K562 (cell line): Measurements from ENCODE around the gene ATP5MC3. TPM values are rescaled to one million over a fixed set of nuclear protein-coding genes. Genes with fewer than 3 reads are reported as not detected.
A peak's percentile ranks its signal among the peaks of the same experiment; 100 is the strongest.

Experiments used
- ADNP ChIP-seq: fragments of 200-800 bp; sonication (Bioruptor generic); IDR thresholded peaks from 2 replicates; pipeline ENCODE4 v1.6.1; 2016; ENCODE audit warnings: missing genetic modification characterization, missing compliant biosample characterization
- ARID1B ChIP-seq: fragments of 450-650 bp; IDR thresholded peaks from 2 replicates; pipeline ENCODE4 v1.6.1; 2016; ENCODE audit warnings: antibody characterized with exemption, mild to moderate bottlenecking, inconsistent platforms
- CBX5 ChIP-seq: IDR thresholded peaks from 2 replicates; pipeline ENCODE4 v1.6.1; 2014; ENCODE audit warnings: low read depth, borderline replicate concordance
- CHD4 ChIP-seq: fragments of 200-600 bp; sonication (generic); IDR thresholded peaks from 3 replicates; pipeline ENCODE4 v1.6.1; 2012; ENCODE audit warnings: low read depth, mild to moderate bottlenecking, mixed read lengths, low read length, inconsistent platforms; ENCODE audit not compliant: insufficient read depth, insufficient replicate concordance, poor library complexity, severe bottlenecking
- DACH1 ChIP-seq: fragments of 450-650 bp; IDR thresholded peaks from 2 replicates; pipeline ENCODE4 v1.6.1; 2018; ENCODE audit not compliant: partially characterized antibody
- DPF2 ChIP-seq: fragments of 450-650 bp; IDR thresholded peaks from 2 replicates; pipeline ENCODE4 v1.6.1; 2016
- EP400 ChIP-seq: fragments of 450-650 bp; IDR thresholded peaks from 2 replicates; pipeline ENCODE4 v1.6.1; 2017; ENCODE audit warnings: antibody characterized with exemption, mild to moderate bottlenecking, moderate library complexity
- FIP1L1 ChIP-seq: fragments of 200-400 bp; formaldehyde crosslinking; IDR thresholded peaks from 2 replicates; pipeline ENCODE4 v1.6.1; 2018; ENCODE audit warnings: mild to moderate bottlenecking, low read depth, low read length; ENCODE audit not compliant: poor library complexity, severe bottlenecking
- FUS ChIP-seq: fragments of 200-400 bp; formaldehyde crosslinking; optimal IDR thresholded peaks from 2 replicates; pipeline ENCODE3; 2017; ENCODE audit warnings: low read depth, low read length
- ILK ChIP-seq: fragments of 450-650 bp; IDR thresholded peaks from 2 replicates; pipeline ENCODE4 v1.6.1; 2016; ENCODE audit warnings: missing genetic modification characterization, low read depth, mild to moderate bottlenecking, missing compliant biosample characterization, moderate library complexity, borderline replicate concordance
- NCOR1 ChIP-seq: fragments of 450-650 bp; IDR thresholded peaks from 2 replicates; pipeline ENCODE4 v1.6.1; 2016; ENCODE audit warnings: mild to moderate bottlenecking, moderate library complexity
- NFATC3 ChIP-seq: fragments of 450-650 bp; IDR thresholded peaks from 2 replicates; pipeline ENCODE4 v1.6.1; 2017; ENCODE audit warnings: mild to moderate bottlenecking
- POLR2AphosphoS5 ChIP-seq: IDR thresholded peaks from 2 replicates; pipeline ENCODE4 v1.6.1; 2011; ENCODE audit warnings: mild to moderate bottlenecking, low read depth, low read length, moderate library complexity; ENCODE audit not compliant: control insufficient read depth, insufficient read depth
- SMARCA4 ChIP-seq: fragments of 450-650 bp; IDR thresholded peaks from 2 replicates; pipeline ENCODE4 v1.6.1; 2016
- TAL1 ChIP-seq: fragments of 450-650 bp; IDR thresholded peaks from 2 replicates; pipeline ENCODE4 v1.6.1; 2016; ENCODE audit warnings: mild to moderate bottlenecking
- ZKSCAN1 ChIP-seq: fragments of 150-350 bp; IDR thresholded peaks from 2 replicates; pipeline ENCODE4 v1.6.1; 2016; ENCODE audit warnings: low read depth, low read length
- ZNF764 ChIP-seq: fragments of 250-450 bp; sonication (Bioruptor Pico); IDR thresholded peaks from 2 replicates; pipeline ENCODE4 v1.4.0; 2020; ENCODE audit warnings: low read depth, mild to moderate bottlenecking, moderate library complexity
- polyA plus RNA-seq, 8 experiments: library from polyadenylated mRNA; depleted of rRNA in 4 of 8; stranded (reverse) in 5 of 8; unstranded in 3 of 8; fragments of >200 nt; fragmentation: Nextera tagmentation in 2 of 8; fragmentation: Illumina TruSeq in 1 of 8; extraction: Ambion mirVana in 2 of 8; extraction: Trizol in 1 of 8; gene quantifications; 2 replicates each; pipeline versions ENCODE4 v1.2.1 to v1.2.3, GENCODE V29; 2011 to 2014; ENCODE audit warnings: inconsistent platforms in 1 of 8, missing spikeins in 1 of 8
- total RNA-seq, 7 experiments: library from RNA; depleted of rRNA in 6 of 7; stranded (reverse); fragments of >200 nt in 6 of 7; fragmentation: Illumina TruSeq in 2 of 7; extraction: Trizol in 2 of 7; gene quantifications; 2 replicates each; pipeline versions ENCODE4 v1.2.1 to v1.2.3, GENCODE V29; 2011 to 2021; ENCODE audit warnings: low replicate concordance in 1 of 7
- TF ChIP-seq, protein P1 (sequence below): fragments of 200-800 bp; sonication (Bioruptor generic); IDR thresholded peaks from 2 replicates; pipeline ENCODE4 v1.6.1; 2017; ENCODE audit warnings: missing genetic modification characterization, missing compliant biosample characterization
- TF ChIP-seq, protein P2 (sequence below): fragments of 250-450 bp; sonication (Bioruptor Pico); IDR thresholded peaks from 2 replicates; pipeline ENCODE4 v1.4.0; 2020; ENCODE audit warnings: mild to moderate bottlenecking, moderate library complexity
- TF ChIP-seq, protein P3 (sequence below): fragments of 450-650 bp; IDR thresholded peaks from 2 replicates; pipeline ENCODE4 v1.6.1; 2018; ENCODE audit not compliant: partially characterized antibody
- TF ChIP-seq, protein P4 (sequence below): fragments of 450-650 bp; IDR thresholded peaks from 2 replicates; pipeline ENCODE4 v1.6.1; 2016; ENCODE audit warnings: mild to moderate bottlenecking

Gene ATP5MC3
- total and polyA plus RNA-seq, 9 of the 15 experiments (the other 6 are each of a cell fraction or from before 2014, with no cell fraction given), result 423 to 2,565 (median 1,012) TPM

DNA sequence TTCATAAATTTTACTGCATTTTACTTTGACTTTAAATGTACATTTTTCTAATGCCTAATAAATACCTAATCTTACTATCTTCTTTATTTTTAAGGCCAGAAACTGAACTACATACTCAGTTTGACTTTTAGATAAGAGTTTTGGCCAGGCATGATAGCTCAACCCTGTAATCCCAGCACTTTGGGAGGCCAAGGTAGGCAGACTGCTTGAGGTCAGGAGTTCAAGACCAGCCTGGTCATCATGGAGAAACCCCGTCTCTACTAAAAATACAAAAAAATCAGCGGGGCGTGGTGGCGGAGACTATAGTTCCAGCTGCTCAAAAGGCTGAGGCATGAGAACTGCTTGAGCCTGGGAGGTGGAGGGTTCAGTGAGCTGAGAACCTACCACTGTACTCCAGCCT is 22.6 kb downstream of the ATP5MC3 start (continued):
- TF ChIP-seq CHD4, result no peak
- TF ChIP-seq CBX5, result no peak
- TF ChIP-seq POLR2AphosphoS5, result peak; percentile 17; the same call in 1 of the 2 replicates
- TF ChIP-seq, protein P1, sequence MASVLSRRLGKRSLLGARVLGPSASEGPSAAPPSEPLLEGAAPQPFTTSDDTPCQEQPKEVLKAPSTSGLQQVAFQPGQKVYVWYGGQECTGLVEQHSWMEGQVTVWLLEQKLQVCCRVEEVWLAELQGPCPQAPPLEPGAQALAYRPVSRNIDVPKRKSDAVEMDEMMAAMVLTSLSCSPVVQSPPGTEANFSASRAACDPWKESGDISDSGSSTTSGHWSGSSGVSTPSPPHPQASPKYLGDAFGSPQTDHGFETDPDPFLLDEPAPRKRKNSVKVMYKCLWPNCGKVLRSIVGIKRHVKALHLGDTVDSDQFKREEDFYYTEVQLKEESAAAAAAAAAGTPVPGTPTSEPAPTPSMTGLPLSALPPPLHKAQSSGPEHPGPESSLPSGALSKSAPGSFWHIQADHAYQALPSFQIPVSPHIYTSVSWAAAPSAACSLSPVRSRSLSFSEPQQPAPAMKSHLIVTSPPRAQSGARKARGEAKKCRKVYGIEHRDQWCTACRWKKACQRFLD (CRISPR knock-in tag), result no peak
- peak; percentile 51 for TF ChIP-seq DACH1
- no peak for TF ChIP-seq NFATC3
- TF ChIP-seq NCOR1, result peak; percentile 59; the same call in 1 of the 2 replicates
- peak; percentile 25; the same call in 1 of the 2 replicates for TF ChIP-seq TAL1
- no peak for TF ChIP-seq FIP1L1
- TF ChIP-seq, protein P2, sequence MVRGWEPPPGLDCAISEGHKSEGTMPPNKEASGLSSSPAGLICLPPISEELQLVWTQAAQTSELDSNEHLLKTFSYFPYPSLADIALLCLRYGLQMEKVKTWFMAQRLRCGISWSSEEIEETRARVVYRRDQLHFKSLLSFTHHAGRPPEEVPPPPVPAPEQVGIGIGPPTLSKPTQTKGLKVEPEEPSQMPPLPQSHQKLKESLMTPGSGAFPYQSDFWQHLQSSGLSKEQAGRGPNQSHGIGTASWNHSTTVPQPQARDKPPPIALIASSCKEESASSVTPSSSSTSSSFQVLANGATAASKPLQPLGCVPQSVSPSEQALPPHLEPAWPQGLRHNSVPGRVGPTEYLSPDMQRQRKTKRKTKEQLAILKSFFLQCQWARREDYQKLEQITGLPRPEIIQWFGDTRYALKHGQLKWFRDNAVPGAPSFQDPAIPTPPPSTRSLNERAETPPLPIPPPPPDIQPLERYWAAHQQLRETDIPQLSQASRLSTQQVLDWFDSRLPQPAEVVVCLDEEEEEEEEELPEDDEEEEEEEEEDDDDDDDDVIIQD (CRISPR knock-in tag), result no peak
- TF ChIP-seq ADNP (tag), result peak; percentile 57; the same call in 1 of the 2 replicates
- TF ChIP-seq ILK (tag), result no peak
- peak; percentile 32; the same call in 1 of the 2 replicates for TF ChIP-seq EP400
- TF ChIP-seq ZKSCAN1, result no peak
- TF ChIP-seq DPF2, result peak; percentile 47; the same call in 1 of the 2 replicates
- TF ChIP-seq ZNF764 (CRISPR knock-in tag), result no peak
- peak; percentile 60; the same call in 1 of the 2 replicates for TF ChIP-seq ARID1B
- TF ChIP-seq, protein P3, sequence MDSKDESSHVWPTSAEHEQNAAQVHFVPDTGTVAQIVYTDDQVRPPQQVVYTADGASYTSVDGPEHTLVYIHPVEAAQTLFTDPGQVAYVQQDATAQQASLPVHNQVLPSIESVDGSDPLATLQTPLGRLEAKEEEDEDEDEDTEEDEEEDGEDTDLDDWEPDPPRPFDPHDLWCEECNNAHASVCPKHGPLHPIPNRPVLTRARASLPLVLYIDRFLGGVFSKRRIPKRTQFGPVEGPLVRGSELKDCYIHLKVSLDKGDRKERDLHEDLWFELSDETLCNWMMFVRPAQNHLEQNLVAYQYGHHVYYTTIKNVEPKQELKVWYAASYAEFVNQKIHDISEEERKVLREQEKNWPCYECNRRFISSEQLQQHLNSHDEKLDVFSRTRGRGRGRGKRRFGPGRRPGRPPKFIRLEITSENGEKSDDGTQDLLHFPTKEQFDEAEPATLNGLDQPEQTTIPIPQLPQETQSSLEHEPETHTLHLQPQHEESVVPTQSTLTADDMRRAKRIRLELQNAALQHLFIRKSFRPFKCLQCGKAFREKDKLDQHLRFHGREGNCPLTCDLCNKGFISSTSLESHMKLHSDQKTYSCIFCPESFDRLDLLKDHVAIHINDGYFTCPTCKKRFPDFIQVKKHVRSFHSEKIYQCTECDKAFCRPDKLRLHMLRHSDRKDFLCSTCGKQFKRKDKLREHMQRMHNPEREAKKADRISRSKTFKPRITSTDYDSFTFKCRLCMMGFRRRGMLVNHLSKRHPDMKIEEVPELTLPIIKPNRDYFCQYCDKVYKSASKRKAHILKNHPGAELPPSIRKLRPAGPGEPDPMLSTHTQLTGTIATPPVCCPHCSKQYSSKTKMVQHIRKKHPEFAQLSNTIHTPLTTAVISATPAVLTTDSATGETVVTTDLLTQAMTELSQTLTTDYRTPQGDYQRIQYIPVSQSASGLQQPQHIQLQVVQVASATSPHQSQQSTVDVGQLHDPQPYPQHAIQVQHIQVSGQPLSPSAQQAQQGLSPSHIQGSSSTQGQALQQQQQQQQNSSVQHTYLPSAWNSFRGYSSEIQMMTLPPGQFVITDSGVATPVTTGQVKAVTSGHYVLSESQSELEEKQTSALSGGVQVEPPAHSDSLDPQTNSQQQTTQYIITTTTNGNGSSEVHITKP, result peak; percentile 27
- TF ChIP-seq, protein P4, sequence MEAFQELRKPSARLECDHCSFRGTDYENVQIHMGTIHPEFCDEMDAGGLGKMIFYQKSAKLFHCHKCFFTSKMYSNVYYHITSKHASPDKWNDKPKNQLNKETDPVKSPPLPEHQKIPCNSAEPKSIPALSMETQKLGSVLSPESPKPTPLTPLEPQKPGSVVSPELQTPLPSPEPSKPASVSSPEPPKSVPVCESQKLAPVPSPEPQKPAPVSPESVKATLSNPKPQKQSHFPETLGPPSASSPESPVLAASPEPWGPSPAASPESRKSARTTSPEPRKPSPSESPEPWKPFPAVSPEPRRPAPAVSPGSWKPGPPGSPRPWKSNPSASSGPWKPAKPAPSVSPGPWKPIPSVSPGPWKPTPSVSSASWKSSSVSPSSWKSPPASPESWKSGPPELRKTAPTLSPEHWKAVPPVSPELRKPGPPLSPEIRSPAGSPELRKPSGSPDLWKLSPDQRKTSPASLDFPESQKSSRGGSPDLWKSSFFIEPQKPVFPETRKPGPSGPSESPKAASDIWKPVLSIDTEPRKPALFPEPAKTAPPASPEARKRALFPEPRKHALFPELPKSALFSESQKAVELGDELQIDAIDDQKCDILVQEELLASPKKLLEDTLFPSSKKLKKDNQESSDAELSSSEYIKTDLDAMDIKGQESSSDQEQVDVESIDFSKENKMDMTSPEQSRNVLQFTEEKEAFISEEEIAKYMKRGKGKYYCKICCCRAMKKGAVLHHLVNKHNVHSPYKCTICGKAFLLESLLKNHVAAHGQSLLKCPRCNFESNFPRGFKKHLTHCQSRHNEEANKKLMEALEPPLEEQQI, result 0 out of 2 replicates have a peak, but pooled peaks have one; percentile 18
- no peak for TF ChIP-seq FUS
- 0 out of 2 replicates have a peak, but pooled peaks have one; percentile 43 for TF ChIP-seq SMARCA4
